GM23338 (cell line): ENCODE results near the gene RAD1. TPM values are rescaled to one million over a fixed set of nuclear protein-coding genes. Genes with fewer than 3 reads are reported as not detected.

Source experiments
- ATAC-seq: fragments of 200-7000 bp; cut with Tn5 transposase; 3 replicates; pipeline ENCODE4 v1.9.1; 2020
- DNase-seq: peaks from one replicate; pipeline ENCODE4 v3.0.0-alpha.2; 2015; ENCODE audit warnings: low spot score
- H2AFZ ChIP-seq: fragments of 200-600 bp; sonication (generic); 2 replicates; pipeline ENCODE4 v1.8.0; 2016; ENCODE audit warnings: antibody characterized with exemption, mild to moderate bottlenecking, moderate library complexity
- H3F3A ChIP-seq: fragments of 200-600 bp; sonication (generic); replicated peaks from 2 replicates; pipeline ENCODE4 v1.8.0; 2017; ENCODE audit warnings: antibody characterized with exemption, mixed run types, low read depth
- H3K27ac ChIP-seq: fragments of 200-600 bp; sonication (generic); 2 replicates; pipeline ENCODE4 v1.6.1; 2016; ENCODE audit warnings: low read depth
- H3K27me3 ChIP-seq: fragments of 200-600 bp; sonication (generic); 2 replicates; pipeline ENCODE4 v1.8.0; 2016; ENCODE audit warnings: mild to moderate bottlenecking, mixed run types, moderate library complexity; ENCODE audit not compliant: insufficient read depth
- H3K36me3 ChIP-seq: fragments of 200-600 bp; sonication (generic); 2 replicates; pipeline ENCODE4 v1.8.0; 2016; ENCODE audit warnings: mild to moderate bottlenecking; ENCODE audit not compliant: insufficient read depth
- H3K4me1 ChIP-seq: fragments of 200-600 bp; sonication (generic); 2 replicates; pipeline ENCODE4 v1.8.0; 2016; ENCODE audit warnings: mild to moderate bottlenecking, moderate library complexity; ENCODE audit not compliant: insufficient read depth
- H3K4me2 ChIP-seq: fragments of 200-600 bp; sonication (generic); 2 replicates; pipeline ENCODE4 v1.7.1; 2017; ENCODE audit warnings: mixed run types
- H3K4me3 ChIP-seq: fragments of 200-600 bp; sonication (generic); 2 replicates; pipeline ENCODE4 v1.6.1; 2016; ENCODE audit warnings: mixed run types
- H3K79me2 ChIP-seq: fragments of 200-600 bp; sonication (generic); replicated peaks from 2 replicates; pipeline ENCODE4 v1.8.0; 2017; ENCODE audit warnings: mild to moderate bottlenecking; ENCODE audit not compliant: insufficient read depth
- H3K9me2 ChIP-seq: fragments of 200-600 bp; sonication (generic); 2 replicates; pipeline ENCODE4 v1.8.0; 2017; ENCODE audit not compliant: insufficient read depth
- H4K20me1 ChIP-seq: fragments of 200-600 bp; sonication (generic); replicated peaks from 2 replicates; pipeline ENCODE4 v1.8.0; 2017; ENCODE audit warnings: mild to moderate bottlenecking; ENCODE audit not compliant: insufficient read depth
- H3K27ac Mint-ChIP-seq: 2 replicates; pipeline ENCODE4 v1.8.0; 2020; ENCODE audit warnings: inconsistent platforms, mild to moderate bottlenecking, moderate library complexity, mixed read lengths
- H3K27me3 Mint-ChIP-seq: 3 replicates; pipeline ENCODE4 v1.8.0; 2022; ENCODE audit warnings: low read depth, mild to moderate bottlenecking, moderate library complexity, mixed read lengths, inconsistent platforms; ENCODE audit not compliant: insufficient read depth, poor library complexity
- H3K36me3 Mint-ChIP-seq: 3 replicates; pipeline ENCODE4 v1.8.0; 2021; ENCODE audit warnings: low read depth, mild to moderate bottlenecking, inconsistent platforms, moderate library complexity, mixed read lengths
- H3K4me1 Mint-ChIP-seq: 3 replicates; pipeline ENCODE4 v1.8.0; 2020; ENCODE audit warnings: mild to moderate bottlenecking, inconsistent platforms, mixed read lengths
- H3K4me3 Mint-ChIP-seq: 3 replicates; pipeline ENCODE4 v1.8.0; 2021; ENCODE audit warnings: moderate library complexity, mild to moderate bottlenecking, inconsistent platforms, mixed read lengths
- H3K9me3 Mint-ChIP-seq: 3 replicates; pipeline ENCODE4 v1.8.0; 2020; ENCODE audit warnings: moderate library complexity, mild to moderate bottlenecking, inconsistent platforms, mixed read lengths
- CREB1 ChIP-seq: fragments of 250-450 bp; sonication (Bioruptor Pico); IDR thresholded peaks from 2 replicates; pipeline ENCODE4 v1.5.0; 2020; ENCODE audit warnings: low read depth, mild to moderate bottlenecking, moderate library complexity
- EZH2 ChIP-seq: fragments of 200-600 bp; sonication (generic); IDR thresholded peaks from one replicate; pipeline ENCODE4 v1.8.0; 2017; ENCODE audit warnings: antibody characterized with exemption, mild to moderate bottlenecking, low read depth; ENCODE audit not compliant: unreplicated experiment
- EZH2phosphoT487 ChIP-seq: fragments of 200-600 bp; sonication (generic); IDR thresholded peaks from one replicate; pipeline ENCODE4 v1.8.1; 2018; ENCODE audit warnings: antibody characterized with exemption; ENCODE audit not compliant: unreplicated experiment
- JUNB ChIP-seq: IDR thresholded peaks from one replicate; pipeline ENCODE4 v1.6.1; 2016; ENCODE audit warnings: antibody characterized with exemption; ENCODE audit not compliant: unreplicated experiment
- NANOG ChIP-seq: IDR thresholded peaks from 2 replicates; pipeline ENCODE4 v1.6.1; 2016; ENCODE audit warnings: antibody characterized with exemption, borderline replicate concordance
- ZNF114 ChIP-seq: fragments of 250-450 bp; sonication (Bioruptor Pico); IDR thresholded peaks from 2 replicates; pipeline ENCODE4 v1.5.0; 2020; ENCODE audit warnings: mild to moderate bottlenecking, moderate library complexity
- polyA plus RNA-seq: library from polyadenylated mRNA; unstranded; fragments of >200 nt; fragmentation: Nextera tagmentation; extraction: Ambion mirVana; gene quantifications from 2 replicates; pipeline ENCODE4 v1.2.1, GENCODE V29; 2016
- total RNA-seq: library from RNA; depleted of rRNA; stranded (reverse); fragments of >200 nt; shearing (Covaris generic); gene quantifications from 2 replicates; pipeline ENCODE4 v1.2.3, GENCODE V29; 2014
- TF ChIP-seq, protein P1 (sequence below): fragments of 250-450 bp; sonication (Bioruptor Pico); IDR thresholded peaks from 2 replicates; pipeline ENCODE4 v1.5.0; 2020; ENCODE audit warnings: mild to moderate bottlenecking, moderate library complexity
- TF ChIP-seq, protein P2 (sequence below), 2 experiments: fragments of 200-600 bp in 1 of 2; sonication (generic) in 1 of 2; conservative IDR thresholded peaks; 2 replicates each; pipeline versions ENCODE4 v1.5.1 to v1.6.1; 2016 to 2017; ENCODE audit warnings: antibody characterized with exemption in 2 of 2, low read depth in 2 of 2, mild to moderate bottlenecking in 2 of 2, moderate library complexity in 1 of 2

RAD1 gene
- total and polyA plus RNA-seq, 2 experiments from 2014 or later: 39.3 to 40.9 TPM

DNA sequence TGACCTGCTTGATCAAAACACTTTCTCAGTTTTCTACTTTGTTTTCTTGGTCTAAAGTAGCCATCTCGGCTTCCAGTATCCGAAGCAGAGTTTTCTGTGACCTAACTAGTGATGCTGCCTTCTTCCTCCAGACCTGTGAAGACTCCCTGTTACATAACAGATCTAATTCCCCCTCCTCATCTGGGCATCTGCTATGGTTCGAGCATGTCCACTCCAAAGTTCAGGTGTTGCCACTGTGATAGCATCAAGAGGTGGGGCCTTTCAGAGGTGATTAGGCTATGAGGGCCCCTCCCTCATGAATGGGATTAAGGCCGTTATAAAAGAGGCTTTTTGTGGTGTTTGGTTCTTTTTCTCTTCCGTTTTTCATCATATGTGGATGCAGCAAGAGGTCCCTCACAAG is 56.1 kb downstream of the RAD1 start (continued):
- TF ChIP-seq, protein P1, sequence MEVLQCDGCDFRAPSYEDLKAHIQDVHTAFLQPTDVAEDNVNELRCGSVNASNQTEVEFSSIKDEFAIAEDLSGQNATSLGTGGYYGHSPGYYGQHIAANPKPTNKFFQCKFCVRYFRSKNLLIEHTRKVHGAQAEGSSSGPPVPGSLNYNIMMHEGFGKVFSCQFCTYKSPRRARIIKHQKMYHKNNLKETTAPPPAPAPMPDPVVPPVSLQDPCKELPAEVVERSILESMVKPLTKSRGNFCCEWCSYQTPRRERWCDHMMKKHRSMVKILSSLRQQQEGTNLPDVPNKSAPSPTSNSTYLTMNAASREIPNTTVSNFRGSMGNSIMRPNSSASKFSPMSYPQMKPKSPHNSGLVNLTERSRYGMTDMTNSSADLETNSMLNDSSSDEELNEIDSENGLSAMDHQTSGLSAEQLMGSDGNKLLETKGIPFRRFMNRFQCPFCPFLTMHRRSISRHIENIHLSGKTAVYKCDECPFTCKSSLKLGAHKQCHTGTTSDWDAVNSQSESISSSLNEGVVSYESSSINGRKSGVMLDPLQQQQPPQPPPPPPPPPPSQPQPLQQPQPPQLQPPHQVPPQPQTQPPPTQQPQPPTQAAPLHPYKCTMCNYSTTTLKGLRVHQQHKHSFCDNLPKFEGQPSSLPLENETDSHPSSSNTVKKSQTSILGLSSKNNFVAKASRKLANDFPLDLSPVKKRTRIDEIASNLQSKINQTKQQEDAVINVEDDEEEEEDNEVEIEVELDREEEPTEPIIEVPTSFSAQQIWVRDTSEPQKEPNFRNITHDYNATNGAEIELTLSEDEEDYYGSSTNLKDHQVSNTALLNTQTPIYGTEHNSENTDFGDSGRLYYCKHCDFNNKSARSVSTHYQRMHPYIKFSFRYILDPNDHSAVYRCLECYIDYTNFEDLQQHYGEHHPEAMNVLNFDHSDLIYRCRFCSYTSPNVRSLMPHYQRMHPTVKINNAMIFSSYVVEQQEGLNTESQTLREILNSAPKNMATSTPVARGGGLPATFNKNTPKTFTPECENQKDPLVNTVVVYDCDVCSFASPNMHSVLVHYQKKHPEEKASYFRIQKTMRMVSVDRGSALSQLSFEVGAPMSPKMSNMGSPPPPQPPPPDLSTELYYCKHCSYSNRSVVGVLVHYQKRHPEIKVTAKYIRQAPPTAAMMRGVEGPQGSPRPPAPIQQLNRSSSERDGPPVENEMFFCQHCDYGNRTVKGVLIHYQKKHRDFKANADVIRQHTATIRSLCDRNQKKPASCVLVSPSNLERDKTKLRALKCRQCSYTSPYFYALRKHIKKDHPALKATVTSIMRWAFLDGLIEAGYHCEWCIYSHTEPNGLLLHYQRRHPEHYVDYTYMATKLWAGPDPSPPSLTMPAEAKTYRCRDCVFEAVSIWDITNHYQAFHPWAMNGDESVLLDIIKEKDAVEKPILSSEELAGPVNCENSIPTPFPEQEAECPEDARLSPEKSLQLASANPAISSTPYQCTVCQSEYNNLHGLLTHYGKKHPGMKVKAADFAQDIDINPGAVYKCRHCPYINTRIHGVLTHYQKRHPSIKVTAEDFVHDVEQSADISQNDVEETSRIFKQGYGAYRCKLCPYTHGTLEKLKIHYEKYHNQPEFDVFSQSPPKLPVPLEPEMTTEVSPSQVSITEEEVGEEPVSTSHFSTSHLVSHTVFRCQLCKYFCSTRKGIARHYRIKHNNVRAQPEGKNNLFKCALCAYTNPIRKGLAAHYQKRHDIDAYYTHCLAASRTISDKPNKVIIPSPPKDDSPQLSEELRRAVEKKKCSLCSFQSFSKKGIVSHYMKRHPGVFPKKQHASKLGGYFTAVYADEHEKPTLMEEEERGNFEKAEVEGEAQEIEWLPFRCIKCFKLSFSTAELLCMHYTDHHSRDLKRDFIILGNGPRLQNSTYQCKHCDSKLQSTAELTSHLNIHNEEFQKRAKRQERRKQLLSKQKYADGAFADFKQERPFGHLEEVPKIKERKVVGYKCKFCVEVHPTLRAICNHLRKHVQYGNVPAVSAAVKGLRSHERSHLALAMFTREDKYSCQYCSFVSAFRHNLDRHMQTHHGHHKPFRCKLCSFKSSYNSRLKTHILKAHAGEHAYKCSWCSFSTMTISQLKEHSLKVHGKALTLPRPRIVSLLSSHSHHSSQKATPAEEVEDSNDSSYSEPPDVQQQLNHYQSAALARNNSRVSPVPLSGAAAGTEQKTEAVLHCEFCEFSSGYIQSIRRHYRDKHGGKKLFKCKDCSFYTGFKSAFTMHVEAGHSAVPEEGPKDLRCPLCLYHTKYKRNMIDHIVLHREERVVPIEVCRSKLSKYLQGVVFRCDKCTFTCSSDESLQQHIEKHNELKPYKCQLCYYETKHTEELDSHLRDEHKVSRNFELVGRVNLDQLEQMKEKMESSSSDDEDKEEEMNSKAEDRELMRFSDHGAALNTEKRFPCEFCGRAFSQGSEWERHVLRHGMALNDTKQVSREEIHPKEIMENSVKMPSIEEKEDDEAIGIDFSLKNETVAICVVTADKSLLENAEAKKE (CRISPR knock-in tag): no peak
- no peak for TF ChIP-seq ZNF114 (CRISPR knock-in tag)
- no peak for TF ChIP-seq NANOG
- TF ChIP-seq CREB1 (CRISPR knock-in tag): no peak
- no peak for TF ChIP-seq JUNB

DNA sequence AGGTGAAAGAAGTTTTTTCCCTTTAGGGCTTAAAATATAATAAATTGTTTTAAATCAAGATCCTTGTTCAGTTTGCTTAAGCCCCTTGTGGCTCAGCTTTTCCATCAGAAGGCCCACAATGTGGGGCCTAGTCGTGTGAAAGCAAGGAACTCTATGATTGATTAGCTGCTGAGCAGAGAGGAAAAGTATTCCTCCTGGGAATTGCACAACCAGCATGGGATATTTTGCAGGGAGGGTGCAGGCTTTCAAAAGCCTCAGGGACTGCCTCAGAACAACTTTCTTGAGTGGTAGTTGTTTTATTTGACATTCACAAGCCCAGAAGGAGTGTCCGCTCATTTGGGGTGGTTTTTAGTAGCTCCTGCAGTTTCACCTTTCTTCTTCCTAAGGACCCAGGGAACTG is 56.5 kb downstream of the RAD1 start:
- no peaks in the 10 kb centered on the region for H3K9me2 ChIP-seq
- H2AFZ ChIP-seq: peak overlapping the region; percentile 81; the same call in 1 of the 2 replicates
- no peaks in the 10 kb centered on the region for H3K9me3 Mint-ChIP-seq
- H3K27me3 Mint-ChIP-seq: no peaks in the 10 kb centered on the region
- H3K27me3 ChIP-seq: no peaks in the 10 kb centered on the region
- ATAC-seq (no peak), DNase-seq (no peak)
- H3K79me2 ChIP-seq: no peaks in the 10 kb centered on the region
- H3K4me1 Mint-ChIP-seq: peaks cover 22% of the 10 kb centered on the region
- H3K27ac Mint-ChIP-seq: no peak overlapping the region
- H3K4me3 Mint-ChIP-seq: no peak overlapping the region
- H4K20me1 ChIP-seq: no peaks in the 10 kb centered on the region
- H3K4me1 ChIP-seq: peaks cover 16% of the 10 kb centered on the region
- no peaks in the 10 kb centered on the region for H3K36me3 ChIP-seq
- no peak overlapping the region for H3K27ac ChIP-seq
- H3F3A ChIP-seq: 0 out of 2 replicates have a peak, but pooled peaks cover 3% of the 10 kb centered on the region
- no peaks in the 10 kb centered on the region for H3K36me3 Mint-ChIP-seq
- no peak overlapping the region for H3K4me2 ChIP-seq
- H3K4me3 ChIP-seq: no peak overlapping the region
- TF ChIP-seq, protein P2, sequence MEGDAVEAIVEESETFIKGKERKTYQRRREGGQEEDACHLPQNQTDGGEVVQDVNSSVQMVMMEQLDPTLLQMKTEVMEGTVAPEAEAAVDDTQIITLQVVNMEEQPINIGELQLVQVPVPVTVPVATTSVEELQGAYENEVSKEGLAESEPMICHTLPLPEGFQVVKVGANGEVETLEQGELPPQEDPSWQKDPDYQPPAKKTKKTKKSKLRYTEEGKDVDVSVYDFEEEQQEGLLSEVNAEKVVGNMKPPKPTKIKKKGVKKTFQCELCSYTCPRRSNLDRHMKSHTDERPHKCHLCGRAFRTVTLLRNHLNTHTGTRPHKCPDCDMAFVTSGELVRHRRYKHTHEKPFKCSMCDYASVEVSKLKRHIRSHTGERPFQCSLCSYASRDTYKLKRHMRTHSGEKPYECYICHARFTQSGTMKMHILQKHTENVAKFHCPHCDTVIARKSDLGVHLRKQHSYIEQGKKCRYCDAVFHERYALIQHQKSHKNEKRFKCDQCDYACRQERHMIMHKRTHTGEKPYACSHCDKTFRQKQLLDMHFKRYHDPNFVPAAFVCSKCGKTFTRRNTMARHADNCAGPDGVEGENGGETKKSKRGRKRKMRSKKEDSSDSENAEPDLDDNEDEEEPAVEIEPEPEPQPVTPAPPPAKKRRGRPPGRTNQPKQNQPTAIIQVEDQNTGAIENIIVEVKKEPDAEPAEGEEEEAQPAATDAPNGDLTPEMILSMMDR (conservative IDR thresholded peaks at IDR 0.05; ENCODE audit: low read depth in 2 of 2): no peak
- no peak for TF ChIP-seq CREB1 (CRISPR knock-in tag)
- no peak for TF ChIP-seq EZH2
- no peak for TF ChIP-seq EZH2phosphoT487
- TF ChIP-seq NANOG: no peak
- TF ChIP-seq, protein P1 (CRISPR knock-in tag): no peak
